Omental fat pad (tissue), 4 donors: Measurements from ENCODE around the gene SLC4A2. TPM values are rescaled to one million over a fixed set of nuclear protein-coding genes. Genes with fewer than 3 reads are reported as not detected.

Source experiments
- ATAC-seq: fragments of 150-250 bp; one replicate; pipeline ENCODE4 v1.9.1; 2016; ENCODE audit warnings: mild to moderate bottlenecking, moderate library complexity; ENCODE audit not compliant: low FRiP score
- DNase-seq: peaks from one replicate; pipeline ENCODE4 v3.0.0-alpha.2; 2019; ENCODE audit warnings: low spot score
- CTCF ChIP-seq, 3 donors: fragments of 450-650 bp; IDR thresholded peaks; one replicate each; pipeline ENCODE4 v1.5.1; 2016 to 2017; ENCODE audit warnings: antibody characterized with exemption in 3 of 3, mild to moderate bottlenecking in 3 of 3, moderate library complexity in 2 of 3
- total RNA-seq, 4 donors: library from RNA; depleted of rRNA; stranded (reverse); fragments of >200 nt; gene quantifications; one replicate each; pipeline ENCODE4 v1.1.0, GENCODE V29; 2016

Gene SLC4A2
- total RNA-seq, 4 donors from 2014 or later = 115 to 126 (median 118) TPM

- TF ChIP-seq CTCF (IDR thresholded peaks at IDR 0.05) = no peak
- ATAC-seq = no peak
Measured at GRCh38 chr7:151056666-151057505, 2.5 kb upstream of the SLC4A2 start.

DNA sequence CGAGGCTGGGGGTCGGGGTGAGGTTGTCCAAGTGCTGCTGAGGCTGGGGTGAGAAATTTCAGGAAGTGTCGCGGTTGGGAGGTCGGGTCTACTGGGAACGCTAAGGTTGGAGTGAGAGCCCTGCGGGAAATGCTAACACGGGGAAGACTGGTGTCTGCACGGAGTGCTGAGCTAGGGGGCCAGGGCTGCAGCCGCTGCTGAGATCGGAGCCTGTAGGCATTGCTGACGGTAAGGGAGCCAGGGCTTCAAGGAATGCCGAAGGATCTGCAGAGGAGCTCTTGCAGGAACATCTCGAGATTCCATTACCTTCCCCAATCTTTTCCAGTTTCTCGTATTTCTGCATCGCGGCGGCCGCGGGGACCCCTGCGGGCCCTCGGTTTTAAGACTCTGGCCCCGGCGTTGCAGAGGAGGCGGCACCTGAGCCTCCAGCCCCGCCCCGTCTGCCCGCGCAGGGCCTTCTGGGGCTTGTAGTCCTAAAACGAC, 1.8 kb upstream of the SLC4A2 start, which contains the start of gene CDK5:
TSS of gene CDK5 (minus strand) at position 392 of the 483 bp plus-strand sequence. CDS start at position 343, 49 bp downstream.
- TF ChIP-seq CTCF (IDR thresholded peaks at IDR 0.05) = no peak
- DNase-seq (no peak), ATAC-seq (no peak)

More at GRCh38 chr7:151056666-151057505, 2.5 kb upstream of the SLC4A2 start:
- no peak for DNase-seq

DNA sequence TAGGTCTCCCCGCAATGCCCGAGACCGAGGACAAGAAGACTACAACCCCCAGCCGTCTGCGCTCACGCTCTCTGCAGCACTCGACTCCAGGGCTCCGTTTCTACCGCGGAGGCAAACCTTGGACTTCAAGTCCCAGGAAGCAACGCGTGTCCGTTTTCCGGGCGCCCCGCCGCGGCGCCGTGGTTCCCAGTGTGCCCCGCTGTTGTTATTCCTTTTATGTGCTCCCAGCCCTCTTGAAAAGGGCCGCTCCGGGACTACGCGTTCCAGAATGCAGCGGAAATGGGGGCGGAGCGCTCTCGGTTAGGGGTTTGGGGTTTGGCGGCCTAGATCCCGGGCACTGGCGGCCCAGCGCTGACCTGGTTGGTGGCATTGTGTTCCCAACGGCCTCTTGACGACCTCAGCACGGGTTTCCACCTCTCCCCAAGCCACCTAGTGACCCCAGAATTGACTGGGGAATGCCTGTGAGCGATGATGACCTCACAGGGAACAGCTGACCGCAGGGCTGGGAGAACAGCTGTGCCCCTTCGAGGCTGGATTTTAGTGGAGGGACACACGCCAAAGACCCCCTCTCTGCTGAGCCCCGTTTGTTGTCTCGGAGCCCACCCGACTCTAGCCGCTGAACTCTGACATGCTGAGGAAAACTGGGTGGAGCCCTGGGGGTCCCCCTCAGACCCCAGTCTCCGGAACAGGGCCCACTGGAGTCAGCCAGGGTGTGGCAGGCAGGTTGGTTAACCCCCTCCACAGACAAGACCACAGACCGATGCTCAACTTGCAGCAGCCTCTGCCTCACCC, 1.2 kb upstream of the SLC4A2 start:
- peak; percentile 91 for DNase-seq
- no peak for TF ChIP-seq CTCF (IDR thresholded peaks at IDR 0.05)
- peak; percentile 86 for ATAC-seq

GRCh38 chr7:151058781-151059366, 515 bp upstream of the SLC4A2 start:
- ATAC-seq (no peak), DNase-seq (no peak)
- no peak for TF ChIP-seq CTCF (IDR thresholded peaks at IDR 0.05)

DNA sequence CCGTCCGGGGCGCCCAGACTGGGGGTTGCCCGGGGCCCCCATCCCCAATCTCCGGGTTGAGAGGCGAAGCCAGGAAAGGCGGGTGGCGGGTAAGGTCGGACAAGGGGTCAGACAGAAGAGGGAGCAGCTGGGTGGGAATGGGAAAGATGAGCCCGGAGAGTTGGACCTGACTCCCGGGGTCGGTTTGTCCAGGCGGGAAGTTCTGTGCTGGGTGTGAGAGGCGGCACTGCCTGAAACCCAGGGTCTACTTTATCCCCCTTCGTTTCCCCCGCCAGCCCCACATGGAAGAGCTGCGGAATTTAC, 675 bp downstream of the SLC4A2 start:
- TF ChIP-seq CTCF (IDR thresholded peaks at IDR 0.05) = no peak
- ATAC-seq (no peak), DNase-seq (no peak)

GRCh38 chr7:151060416-151061212, 1.2 kb downstream of the SLC4A2 start:
- DNase-seq = no peak
- ATAC-seq = no peak

More at GRCh38 chr7:151060416-151061212, 1.2 kb downstream of the SLC4A2 start:
- TF ChIP-seq CTCF (IDR thresholded peaks at IDR 0.05) = no peak
